GM12875 (cell line): Measurements from ENCODE around the gene YIF1B.

ENCODE experiments used
- H3K4me3 ChIP-seq: one replicate; pipeline ENCODE4 v1.5.1; 2011; ENCODE audit warnings: low read depth, low read length, control low read depth
- CTCF ChIP-seq: IDR thresholded peaks from 2 replicates; pipeline ENCODE4 v1.5.1; 2011; ENCODE audit warnings: low read depth, mild to moderate bottlenecking, control low read depth, inconsistent platforms, low read length, moderate library complexity, borderline replicate concordance; ENCODE audit not compliant: insufficient read depth

The YIF1B gene

GRCh38 chr19:38290631-38291147 lies 25.1 kb downstream of the YIF1B start:
- TF ChIP-seq CTCF: no peak
- H3K4me3 ChIP-seq: no peak overlapping the region

- no peak overlapping the region for H3K4me3 ChIP-seq
- TF ChIP-seq CTCF: no peak
These were observed 25.8 kb downstream of the YIF1B start for GRCh38 chr19:38289955-38290354.

- no peak for TF ChIP-seq CTCF
- H3K4me3 ChIP-seq: no peak overlapping the region
These were observed 27.5 kb downstream of the YIF1B start for GRCh38 chr19:38288123-38288855.

- no peak for TF ChIP-seq CTCF
- no peak overlapping the region for H3K4me3 ChIP-seq
These were observed 28.1 kb downstream of the YIF1B start for GRCh38 chr19:38287604-38288003.

- H3K4me3 ChIP-seq: no peak overlapping the region
- TF ChIP-seq CTCF: no peak
These were observed 30.2 kb downstream of the YIF1B start for GRCh38 chr19:38285567-38285966.

GRCh38 chr19:38284422-38284821 lies 31.3 kb downstream of the YIF1B start:
- no peak overlapping the region for H3K4me3 ChIP-seq
- no peak for TF ChIP-seq CTCF

GRCh38 chr19:38283271-38283670 lies 32.5 kb downstream of the YIF1B start:
- TF ChIP-seq CTCF: no peak
- H3K4me3 ChIP-seq: no peak overlapping the region
